Ovary (tissue), 9 donors: ENCODE data around the gene TMEM30A. TPM values are rescaled to one million over a fixed set of nuclear protein-coding genes. Genes with fewer than 3 reads are reported as not detected.

Experiments
- DNase-seq, 5 donors: peaks; one replicate each; pipeline ENCODE4 v3.0.0-alpha.2; 2019 to 2020
- H3K27ac ChIP-seq, 2 donors: fragments of 200-600 bp; one replicate each; pipeline versions ENCODE4 v1.5.1 to v1.8.0; 2019 to 2022
- H3K27me3 ChIP-seq: fragments of 200-600 bp; one replicate; pipeline ENCODE4 v1.8.0; 2022
- H3K36me3 ChIP-seq: fragments of 200-600 bp; sonication (generic); one replicate; pipeline ENCODE4 v1.5.1; 2019
- H3K4me1 ChIP-seq: one replicate; pipeline ENCODE4 v1.8.1; 2013; ENCODE audit warnings: mild to moderate bottlenecking, moderate library complexity; ENCODE audit not compliant: insufficient read depth
- H3K4me3 ChIP-seq: fragments of 200-600 bp; sonication (generic); one replicate; pipeline ENCODE4 v1.5.1; 2017
- H3K9me3 ChIP-seq, 2 donors: fragments of 200-600 bp in 1 of 2; sonication (generic) in 1 of 2; one replicate each; pipeline versions ENCODE4 v1.5.1 to v1.8.1; 2013 to 2019; ENCODE audit warnings: mild to moderate bottlenecking in 1 of 2, moderate library complexity in 1 of 2
- EP300 ChIP-seq: sonication (generic); formaldehyde crosslinking; IDR thresholded peaks from one replicate; pipeline ENCODE4 v1.6.1; 2017; ENCODE audit warnings: antibody characterized with exemption
- POLR2A ChIP-seq: fragments of 450-650 bp; IDR thresholded peaks from one replicate; pipeline ENCODE4 v1.6.1; 2017; ENCODE audit warnings: antibody characterized with exemption, mild to moderate bottlenecking, moderate library complexity
- WGBS, 3 donors: extraction: QIAGEN DNeasy Blood & Tissue Kit in 1 of 3; methylation state at CpG; one replicate each; pipeline versions ENCODE4 v1.1.5 to v1.1.7; 2013 to 2017; 5-methylcytosine and 5-hydroxymethylcytosine counted together
- intact Hi-C, 4 donors: fragments of 100-400 bp; cut with DNase I; formaldehyde crosslinking; loops; one replicate each; pipeline versions ENCODE4 v1.11.0 to v1.15.1; 2022 to 2023
- polyA plus RNA-seq, 2 donors: library from polyadenylated mRNA; stranded (reverse); fragments of 200-250 nt in 1 of 2; fragments of 350-450 nt in 1 of 2; fragmentation: Illumina TruSeq in 1 of 2; extraction: RNeasy Lipid Tissue Mini Kit (QIAGEN cat#74804) in 1 of 2; gene quantifications; one replicate each; pipeline ENCODE4 v1.2.3, GENCODE V29; 2013 to 2014
- total RNA-seq, 7 donors: library from RNA; depleted of rRNA in 2 of 7; stranded (reverse); fragments of >200 nt in 2 of 7; fragmentation: NEBNext Ultra II Directional in 3 of 7; extraction: Animal tissue kit (Norgen Biotek cat#: 25700) in 3 of 7; gene quantifications; one replicate each; pipeline versions ENCODE4 v1.1.0 to v1.2.4, GENCODE V29; 2016 to 2023
- TF ChIP-seq, protein P1 (sequence below), 3 donors: fragments of 450-650 bp in 2 of 3; fragments of 200-600 bp in 1 of 3; IDR thresholded peaks; one replicate each; pipeline versions ENCODE4 v1.5.1 to v1.8.0; 2016 to 2022; ENCODE audit warnings: antibody characterized with exemption in 3 of 3, mild to moderate bottlenecking in 1 of 3
- donor health status: DM: no; HTN: no; CAD: no; lungs with moderate emphysema.
- donor health status: DM: no; HTN: no; CAD: no.
- donor health status: Bipolar disorder and iron deficiency.
- donor health status: DM: yes; HTN: yes; CAD: no.
- donor health status: DM: no; HTN: no; CAD: no.
- donor health status: DM: yes; HTN: yes; CAD: no.

The TMEM30A gene
- total and polyA plus RNA-seq, 9 donors, result 46.1 to 88.0 (median 71.1) TPM

DNA sequence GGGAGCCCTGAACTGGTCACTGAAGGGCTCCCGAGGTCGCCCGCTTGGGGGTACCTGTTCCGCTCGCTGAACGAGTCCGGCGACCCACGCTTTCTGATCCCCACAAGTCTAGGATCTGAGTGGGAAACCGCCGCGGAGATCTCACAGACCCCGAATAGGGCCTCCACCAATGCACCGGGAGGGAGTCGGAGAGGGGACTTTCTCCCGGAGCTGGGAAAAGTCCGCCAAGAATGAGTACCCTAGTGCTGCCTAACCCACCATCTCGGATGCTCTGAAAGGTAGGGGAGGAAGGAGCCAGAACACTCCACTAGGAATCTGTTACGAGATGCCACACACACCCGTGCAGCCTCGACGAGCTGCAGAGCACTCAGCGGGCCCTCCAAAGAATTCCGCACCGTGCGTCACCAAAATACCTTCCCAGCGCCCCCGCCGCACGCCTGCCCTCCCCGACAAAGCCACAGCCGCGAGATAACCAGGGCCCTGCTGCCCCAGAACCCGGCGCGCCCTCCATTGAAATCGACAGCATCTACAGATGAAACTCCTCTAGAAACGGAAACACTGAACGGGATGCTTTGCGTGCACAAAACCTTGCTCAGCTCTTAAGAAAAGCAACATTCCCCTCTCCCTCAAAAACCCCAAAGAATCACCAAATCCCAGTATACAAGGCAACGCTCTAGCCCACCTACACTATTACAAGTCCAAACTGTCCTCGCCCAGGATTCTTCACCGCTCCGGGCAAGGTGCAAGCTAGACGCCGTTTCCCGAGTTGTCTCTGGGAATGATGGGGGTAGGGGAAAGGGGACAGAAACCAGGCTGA lies 79.4 kb downstream of the TMEM30A start:
- Histone ChIP-seq H3K36me3 (no peaks in the 10 kb centered on the region), H3K4me3 (peak overlapping the region; percentile 57), H3K4me1 (peaks cover 10% of the 10 kb centered on the region), H3K9me3 (no peaks in the 10 kb centered on the region), H3K27me3 (no peaks in the 10 kb centered on the region), H3K27ac (peak overlapping the region; percentile 93)
- intact Hi-C loops, result loop anchor here (5.0 to 10.0 kb wide), 9 partner anchors 110 to 1470 kb away; no protein-coding TSS in a partner anchor
- DNase-seq, result peak; percentile 69 to 83 (median 73)
- peak; percentile 33 for TF ChIP-seq POLR2A
- TF ChIP-seq EP300, result no peak
- TF ChIP-seq, protein P1, sequence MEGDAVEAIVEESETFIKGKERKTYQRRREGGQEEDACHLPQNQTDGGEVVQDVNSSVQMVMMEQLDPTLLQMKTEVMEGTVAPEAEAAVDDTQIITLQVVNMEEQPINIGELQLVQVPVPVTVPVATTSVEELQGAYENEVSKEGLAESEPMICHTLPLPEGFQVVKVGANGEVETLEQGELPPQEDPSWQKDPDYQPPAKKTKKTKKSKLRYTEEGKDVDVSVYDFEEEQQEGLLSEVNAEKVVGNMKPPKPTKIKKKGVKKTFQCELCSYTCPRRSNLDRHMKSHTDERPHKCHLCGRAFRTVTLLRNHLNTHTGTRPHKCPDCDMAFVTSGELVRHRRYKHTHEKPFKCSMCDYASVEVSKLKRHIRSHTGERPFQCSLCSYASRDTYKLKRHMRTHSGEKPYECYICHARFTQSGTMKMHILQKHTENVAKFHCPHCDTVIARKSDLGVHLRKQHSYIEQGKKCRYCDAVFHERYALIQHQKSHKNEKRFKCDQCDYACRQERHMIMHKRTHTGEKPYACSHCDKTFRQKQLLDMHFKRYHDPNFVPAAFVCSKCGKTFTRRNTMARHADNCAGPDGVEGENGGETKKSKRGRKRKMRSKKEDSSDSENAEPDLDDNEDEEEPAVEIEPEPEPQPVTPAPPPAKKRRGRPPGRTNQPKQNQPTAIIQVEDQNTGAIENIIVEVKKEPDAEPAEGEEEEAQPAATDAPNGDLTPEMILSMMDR (IDR thresholded peaks at IDR 0.05), result no peak
- WGBS, 3 donors, result 0 to 1% (median 1%) methylated on average over 44 to 47 of the region's 47 CpGs

DNA sequence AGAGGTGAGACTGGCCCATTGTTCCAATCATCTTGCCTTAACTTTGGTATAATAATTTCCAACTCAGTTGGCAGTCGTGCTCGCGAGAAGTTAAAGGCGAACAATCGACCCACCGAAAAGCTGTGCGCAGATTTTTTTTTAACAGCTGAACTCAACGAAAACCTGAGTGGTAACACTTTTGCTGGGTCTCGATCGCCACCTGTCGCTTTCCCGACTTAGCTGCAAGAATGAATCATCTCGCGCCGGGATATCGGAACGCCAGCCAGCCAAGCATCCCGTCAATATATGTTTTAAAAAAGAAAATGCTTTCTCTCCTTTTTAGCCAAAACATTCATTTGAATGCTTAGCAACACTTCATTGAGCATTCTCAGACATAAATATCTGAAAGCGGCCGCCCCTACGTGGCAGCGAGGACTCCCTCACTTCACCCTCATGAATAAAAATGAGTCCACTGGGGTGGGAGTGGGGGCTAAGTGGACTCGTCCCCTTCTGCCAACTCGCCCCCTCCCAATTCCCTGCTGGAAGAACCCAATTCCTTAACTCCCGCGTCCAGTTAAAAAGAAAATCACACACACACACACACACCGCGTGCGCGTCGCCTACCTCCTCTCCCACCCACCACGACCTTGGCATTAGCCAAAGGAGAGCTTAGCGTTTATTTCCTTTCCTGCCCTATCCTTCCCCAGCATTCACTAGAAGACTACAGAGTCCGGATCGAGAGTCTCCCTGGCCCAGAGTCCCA lies 80.2 kb downstream of the TMEM30A start:
- H3K27ac ChIP-seq, result peak overlapping the region; percentile 93
- peak overlapping the region; percentile 57 for H3K4me3 ChIP-seq
- H3K4me1 ChIP-seq, result peaks cover 10% of the 10 kb centered on the region
- WGBS, 3 donors, result 1% methylated on average over 35 of the region's 35 CpGs
- TF ChIP-seq POLR2A (no peak), EP300 (peak; percentile 19)
- TF ChIP-seq, protein P1 (IDR thresholded peaks at IDR 0.05), result peak; percentile 66 to 88 (median 81)
- peak; percentile 88 to 92 (median 90) for DNase-seq
- no peaks in the 10 kb centered on the region for H3K36me3 ChIP-seq
- H3K9me3 ChIP-seq, result no peaks in the 10 kb centered on the region
- no peaks in the 10 kb centered on the region for H3K27me3 ChIP-seq
- intact Hi-C loops, result loop anchor here in 3 of 4 donors (5.0 to 10.0 kb wide), 6 partner anchors 110 to 1470 kb away; no protein-coding TSS in a partner anchor

DNA sequence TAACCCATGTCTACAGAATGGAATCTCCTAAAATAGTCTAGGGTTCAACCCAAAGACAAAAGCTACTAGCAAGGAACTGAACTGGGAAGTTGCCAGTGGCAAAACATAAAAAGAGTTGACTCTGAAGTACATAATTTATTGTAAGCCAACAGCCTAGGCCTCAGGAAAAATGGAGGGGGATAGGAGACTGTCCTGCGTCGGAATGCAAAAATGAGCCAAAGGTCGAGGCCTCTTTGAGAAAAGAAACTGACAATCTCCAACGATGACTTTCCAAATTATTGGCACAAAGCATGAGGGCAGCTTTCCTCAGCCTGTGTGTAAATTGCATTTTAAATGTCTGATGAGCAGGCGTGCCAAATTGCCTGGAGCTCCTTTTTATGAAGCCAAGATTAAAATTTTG lies 80.9 kb downstream of the TMEM30A start:
- DNase-seq, result peak; percentile 28 to 44 (median 36)
- intact Hi-C loops, result loop anchor here in 3 of 4 donors (5.0 to 10.0 kb wide), 6 partner anchors 109 to 1469 kb away; no protein-coding TSS in a partner anchor
- Histone ChIP-seq H3K27ac (peak overlapping the region; percentile 18 to 93), H3K4me1 (peaks cover 12% of the 10 kb centered on the region), H3K9me3 (no peaks in the 10 kb centered on the region), H3K36me3 (no peaks in the 10 kb centered on the region), H3K27me3 (no peaks in the 10 kb centered on the region), H3K4me3 (peak overlapping the region; percentile 57)
- 12 to 13% (median 13%) methylated on average over 5 of the region's 5 CpGs for WGBS, 3 donors
- TF ChIP-seq EP300 (no peak), POLR2A (no peak)
- TF ChIP-seq, protein P1 (IDR thresholded peaks at IDR 0.05), result no peak

Other genes starting within 250 kb of the TMEM30A start
- gene COL12A1, start 78.7 kb downstream of the TMEM30A start, total RNA-seq, result 100 to 1,000 TPM; 145 to 277 (median 194) TPM
- 100 to 1,000 TPM; 134 to 165 TPM for gene COL12A1, start 78.7 kb downstream of the TMEM30A start, polyA plus RNA-seq
- gene COX7A2, start 41.0 kb downstream of the TMEM30A start, total RNA-seq, result 100 to 1,000 TPM; 178 to 297 (median 202) TPM
- 100 to 1,000 TPM; 316 to 377 TPM for gene COX7A2, start 41.0 kb downstream of the TMEM30A start, polyA plus RNA-seq
- gene FILIP1, start 209.0 kb upstream of the TMEM30A start, total RNA-seq, result 1 to 10 TPM; 1.1 to 7.1 (median 2.7) TPM
- gene FILIP1, start 209.0 kb upstream of the TMEM30A start, polyA plus RNA-seq, result 1 to 10 TPM; 1.7 to 6.9 TPM